ENCODE data around the gene IFI44L. TPM values are rescaled to one million over a fixed set of nuclear protein-coding genes. Genes with fewer than 3 reads are reported as not detected.

The IFI44L gene
- total RNA-seq, 4 donors from 2014 or later, result 1.8 to 5.5 (median 3.3) TPM; not detected in 1

- no peaks in the 10 kb centered on the region for H3K36me3 ChIP-seq
- peak overlapping the region; percentile 47 to 70 (median 62) for H3K27ac ChIP-seq
- 14 to 19% methylated on average over 1 of the region's 1 CpG for WGBS, 2 donors (ENCODE audit: low coverage in 1 of 2)
- H3K9me3 ChIP-seq, result no peaks in the 10 kb centered on the region
- peak overlapping the region in 3 of 4 donors; percentile 7 to 36 (median 17) for H3K4me3 ChIP-seq
- peaks cover 0 to 28% (median 6%) of the 10 kb centered on the region in 4 donors for H3K4me1 ChIP-seq
- no peak for DNase-seq
- H3K27me3 ChIP-seq, result no peaks in the 10 kb centered on the region
- intact Hi-C loops (cut with DNase I; ENCODE audit: low total_unique reads) (no loop called here), in situ Hi-C loops (cut with MboI; ENCODE audit: low pct_ligation_motif_present in 1 of 4, low pct_unique_long_range_greater_than_20kb in 1 of 4, low sequenced_read_pairs in 3 of 4) (loop anchor here in 1 of 4 donors (10.0 kb wide), 1 partner anchor 54 kb away; no protein-coding TSS in a partner anchor)
- TF ChIP-seq EP300 (IDR thresholded peaks at IDR 0.05; ENCODE audit: low read depth), result no peak
- no peak for TF ChIP-seq POLR2AphosphoS5 (IDR thresholded peaks at IDR 0.05)
- TF ChIP-seq CTCF (IDR thresholded peaks at IDR 0.05), result no peak
- TF ChIP-seq POLR2A (IDR thresholded peaks at IDR 0.05), result no peak
Measured at GRCh38 chr1:78620666-78621065, 418 bp downstream of the IFI44L start.

- no peak overlapping the region for H3K4me3 ChIP-seq
- no peak overlapping the region for H3K27ac ChIP-seq
- no peaks in the 10 kb centered on the region for H3K27me3 ChIP-seq
- in situ Hi-C loops (cut with MboI; ENCODE audit: low pct_ligation_motif_present in 1 of 4, low pct_unique_long_range_greater_than_20kb in 1 of 4, low sequenced_read_pairs in 3 of 4), result loop anchor here in 1 of 4 donors (10.0 kb wide), 1 partner anchor 52 kb away; no protein-coding TSS in a partner anchor
- H3K36me3 ChIP-seq, result no peaks in the 10 kb centered on the region
- WGBS, 2 donors (ENCODE audit: low coverage in 1 of 2), result 76 to 84% methylated on average over 3 to 4 of the region's 4 CpGs
- H3K4me1 ChIP-seq, result peaks cover 0 to 28% (median 6%) of the 10 kb centered on the region in 4 donors
- H3K9me3 ChIP-seq, result no peaks in the 10 kb centered on the region
- TF ChIP-seq CTCF (IDR thresholded peaks at IDR 0.05) (no peak), EP300 (IDR thresholded peaks at IDR 0.05; ENCODE audit: low read depth) (no peak), POLR2AphosphoS5 (IDR thresholded peaks at IDR 0.05) (no peak), POLR2A (IDR thresholded peaks at IDR 0.05) (no peak)
- no peak for DNase-seq
- intact Hi-C loops (cut with DNase I; ENCODE audit: low total_unique reads), result no loop called here
Measured at GRCh38 chr1:78622548-78622947, 2.3 kb downstream of the IFI44L start.

GRCh38 chr1:78624035-78624434, 3.8 kb downstream of the IFI44L start:
- WGBS, 2 donors (ENCODE audit: low coverage in 1 of 2), result 93 to 94% methylated on average over 5 to 7 of the region's 7 CpGs

GRCh38 chr1:78627321-78627720, 7.1 kb downstream of the IFI44L start:
- in situ Hi-C loops (cut with MboI; ENCODE audit: low pct_ligation_motif_present in 1 of 4, low pct_unique_long_range_greater_than_20kb in 1 of 4, low sequenced_read_pairs in 3 of 4), result loop anchor here in 1 of 4 donors (10.0 kb wide), 1 partner anchor 47 kb away; no protein-coding TSS in a partner anchor
- DNase-seq, result no peak

More at GRCh38 chr1:78624035-78624434, 3.8 kb downstream of the IFI44L start:
- intact Hi-C loops (cut with DNase I; ENCODE audit: low total_unique reads) (no loop called here), in situ Hi-C loops (cut with MboI; ENCODE audit: low pct_ligation_motif_present in 1 of 4, low pct_unique_long_range_greater_than_20kb in 1 of 4, low sequenced_read_pairs in 3 of 4) (loop anchor here in 1 of 4 donors (10.0 kb wide), 1 partner anchor 51 kb away; no protein-coding TSS in a partner anchor)
- H3K4me3 ChIP-seq, result no peak overlapping the region
- TF ChIP-seq EP300 (IDR thresholded peaks at IDR 0.05; ENCODE audit: low read depth), result no peak
- no peak for TF ChIP-seq CTCF (IDR thresholded peaks at IDR 0.05)
- TF ChIP-seq POLR2AphosphoS5 (IDR thresholded peaks at IDR 0.05), result no peak
- TF ChIP-seq POLR2A (IDR thresholded peaks at IDR 0.05), result no peak
- no peak for DNase-seq
- H3K27me3 ChIP-seq, result no peaks in the 10 kb centered on the region
- H3K9me3 ChIP-seq, result no peaks in the 10 kb centered on the region
- H3K27ac ChIP-seq, result no peak overlapping the region
- H3K4me1 ChIP-seq, result peaks cover 0 to 24% (median 4%) of the 10 kb centered on the region in 4 donors
- H3K36me3 ChIP-seq, result no peaks in the 10 kb centered on the region

More at GRCh38 chr1:78627321-78627720, 7.1 kb downstream of the IFI44L start:
- Histone ChIP-seq H3K36me3 (no peaks in the 10 kb centered on the region), H3K27me3 (no peaks in the 10 kb centered on the region), H3K27ac (no peak overlapping the region), H3K9me3 (no peaks in the 10 kb centered on the region), H3K4me1 (peaks cover 0 to 3% (median 0%) of the 10 kb centered on the region in 4 donors), H3K4me3 (no peak overlapping the region)
- 50 to 68% methylated on average over 1 of the region's 1 CpG for WGBS, 2 donors (ENCODE audit: low coverage in 1 of 2)
- TF ChIP-seq POLR2AphosphoS5 (IDR thresholded peaks at IDR 0.05), result no peak
- TF ChIP-seq POLR2A (IDR thresholded peaks at IDR 0.05), result no peak
- intact Hi-C loops (cut with DNase I; ENCODE audit: low total_unique reads), result no loop called here
